GM20431 (cell line): Measurements from ENCODE around the gene NAXD.
"Not testable (repeated sequence)": the region's sequence is repeated elsewhere in the genome, so short reads cannot be mapped to it uniquely, and the experiment has no call there.

Source experiments
- in situ Hi-C: fragments of 300-500 bp; cut with MseI, MboI; formaldehyde crosslinking; loops from one replicate; pipeline ENCODE4 v1.15.0; 2020; ENCODE audit warnings: low sequenced_read_pairs; ENCODE audit not compliant: unreplicated experiment

The NAXD gene

GRCh38 chr13:110626521-110626920 lies 11.2 kb downstream of the NAXD start:
- in situ Hi-C loops, result no loop called here

- in situ Hi-C loops, result no loop called here
Measured at GRCh38 chr13:110627351-110627750, 12.0 kb downstream of the NAXD start.

- in situ Hi-C loops, result no loop called here
Measured at GRCh38 chr13:110627761-110628476, 12.6 kb downstream of the NAXD start.

- in situ Hi-C loops, result no loop called here
Measured at GRCh38 chr13:110628477-110628793, 13.1 kb downstream of the NAXD start.

- in situ Hi-C loops, result no loop called here
Measured at GRCh38 chr13:110628952-110629701, 13.8 kb downstream of the NAXD start.

- in situ Hi-C loops, result no loop called here
Measured at GRCh38 chr13:110629735-110630134, 14.4 kb downstream of the NAXD start.

GRCh38 chr13:110630566-110631119 lies 15.3 kb downstream of the NAXD start:
- in situ Hi-C loops, result no loop called here

- in situ Hi-C loops, result not testable (repeated sequence)
Measured at GRCh38 chr13:110632255-110632654, 16.9 kb downstream of the NAXD start.

GRCh38 chr13:110633776-110634175 lies 18.4 kb downstream of the NAXD start:
- in situ Hi-C loops, result no loop called here

- in situ Hi-C loops, result no loop called here
Measured at GRCh38 chr13:110634558-110634957, 19.2 kb downstream of the NAXD start.

GRCh38 chr13:110635405-110636002 lies 20.2 kb downstream of the NAXD start:
- in situ Hi-C loops, result no loop called here

- in situ Hi-C loops, result no loop called here
Measured at GRCh38 chr13:110636053-110636475, 20.7 kb downstream of the NAXD start.

- in situ Hi-C loops, result no loop called here
Measured at GRCh38 chr13:110636701-110637201, 21.4 kb downstream of the NAXD start.

GRCh38 chr13:110637275-110637674 lies 21.9 kb downstream of the NAXD start:
- in situ Hi-C loops, result no loop called here

- in situ Hi-C loops, result no loop called here
Measured at GRCh38 chr13:110637747-110638146, 22.4 kb downstream of the NAXD start.

- in situ Hi-C loops, result no loop called here
Measured at GRCh38 chr13:110638257-110638656, 22.9 kb downstream of the NAXD start.

GRCh38 chr13:110638814-110639806 lies 23.8 kb downstream of the NAXD start:
- in situ Hi-C loops, result no loop called here

- in situ Hi-C loops, result no loop called here
Measured at GRCh38 chr13:110639935-110640334, 24.6 kb downstream of the NAXD start.

GRCh38 chr13:110640591-110641029 lies 25.3 kb downstream of the NAXD start:
- in situ Hi-C loops, result no loop called here
